Measurements from ENCODE around the gene HAND2.

HAND2 gene

GRCh38 chr4:173529477-173530325, at the start of gene HAND2:
Gene HAND2 (minus strand): TSS chr4:173530229. CDS start chr4:173529289, 940 bp downstream.
- DNase-seq, result no peak

- no peak for DNase-seq
Measured at GRCh38 chr4:173578956-173579355, 48.9 kb upstream of the HAND2 start.

GRCh38 chr4:173577963-173578362, 47.9 kb upstream of the HAND2 start:
- DNase-seq, result no peak

GRCh38 chr4:173575482-173576152, 45.6 kb upstream of the HAND2 start:
- DNase-seq, result no peak

- no peak for DNase-seq
Measured at GRCh38 chr4:173573725-173574124, 43.7 kb upstream of the HAND2 start.

GRCh38 chr4:173573286-173573685, 43.3 kb upstream of the HAND2 start:
- no peak for DNase-seq

- DNase-seq, result no peak
Measured at GRCh38 chr4:173572493-173573129, 42.6 kb upstream of the HAND2 start.

- DNase-seq, result no peak
Measured at GRCh38 chr4:173571620-173572019, 41.6 kb upstream of the HAND2 start.

- no peak for DNase-seq
Measured at GRCh38 chr4:173565281-173565680, 35.3 kb upstream of the HAND2 start.

- no peak for DNase-seq
Measured at GRCh38 chr4:173564461-173564860, 34.4 kb upstream of the HAND2 start.

- no peak for DNase-seq
Measured at GRCh38 chr4:173560896-173561295, 30.9 kb upstream of the HAND2 start.

GRCh38 chr4:173556398-173557131, 26.5 kb upstream of the HAND2 start:
- DNase-seq, result no peak

- no peak for DNase-seq
Measured at GRCh38 chr4:173547889-173548288, 17.9 kb upstream of the HAND2 start.

- DNase-seq, result no peak
Measured at GRCh38 chr4:173546776-173547175, 16.7 kb upstream of the HAND2 start.

GRCh38 chr4:173545440-173545839, 15.4 kb upstream of the HAND2 start:
- no peak for DNase-seq

- no peak for DNase-seq
Measured at GRCh38 chr4:173543266-173543665, 13.2 kb upstream of the HAND2 start.

GRCh38 chr4:173539986-173540385, 10.0 kb upstream of the HAND2 start:
- no peak for DNase-seq

GRCh38 chr4:173538909-173539445, 8.9 kb upstream of the HAND2 start:
- DNase-seq, result peak; percentile 2

GRCh38 chr4:173538148-173538908, 8.3 kb upstream of the HAND2 start:
- peak; percentile 2 for DNase-seq

GRCh38 chr4:173537613-173538147, 7.7 kb upstream of the HAND2 start:
- no peak for DNase-seq

GRCh38 chr4:173536808-173537429, 6.9 kb upstream of the HAND2 start:
- no peak for DNase-seq
